Measurements from ENCODE around the gene DZIP1. TPM values are rescaled to one million over a fixed set of nuclear protein-coding genes. Genes with fewer than 3 reads are reported as not detected.
A peak's percentile ranks its signal among the peaks of the same experiment; 100 is the strongest.

Gene DZIP1
- total and polyA plus RNA-seq, 2 of the 8 experiments (the other 6 are each of a cell fraction or from before 2014, with no cell fraction given): 7.6 to 24.6 TPM

DNA sequence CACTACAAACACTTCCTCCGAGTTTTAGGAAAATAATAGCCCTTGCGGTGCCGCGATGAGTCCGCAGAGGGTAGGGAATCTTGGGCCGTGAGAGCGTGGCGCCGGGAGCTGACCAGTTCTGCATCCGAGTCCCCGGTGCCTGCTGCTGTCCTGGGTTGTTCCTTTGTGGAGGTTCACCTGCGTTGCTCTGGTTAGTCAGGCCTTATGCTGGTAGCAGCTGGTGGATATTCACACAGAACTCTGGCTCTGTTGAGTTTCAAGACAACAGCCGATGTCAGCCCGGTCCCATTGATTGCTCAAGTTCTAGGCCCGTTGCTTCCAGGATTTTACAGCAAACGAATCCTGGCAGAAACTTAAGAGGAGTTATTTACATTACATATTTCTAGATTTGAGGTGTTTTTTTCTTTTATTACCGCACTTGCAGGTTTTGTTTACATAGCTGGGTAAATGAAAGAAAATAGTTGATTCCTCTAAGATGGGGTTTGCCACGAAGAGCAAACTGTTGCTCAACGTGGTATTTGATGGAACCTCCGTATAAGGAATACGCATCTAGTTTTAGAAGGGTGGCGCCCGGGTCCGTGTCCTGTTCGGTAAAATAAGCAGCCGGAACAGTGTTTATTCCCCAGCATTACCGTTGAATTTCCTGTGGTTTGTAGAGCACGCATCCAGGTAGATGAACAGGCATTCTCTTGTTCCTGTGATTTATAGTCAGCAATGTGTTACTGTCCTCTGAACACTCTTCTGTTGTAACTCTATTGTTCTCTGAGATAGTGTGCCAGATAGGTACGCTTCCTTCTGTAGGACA is 90.7 kb downstream of the DZIP1 start:
- no peak overlapping the region for H2AK5ac ChIP-seq (ENCODE audit: low read depth, low read length)
- no peak overlapping the region for H4K8ac ChIP-seq (ENCODE audit: extremely low read depth, insufficient read depth, low read length)
- ChIA-PET CTCF (ENCODE audit: partially characterized antibody) (interaction anchor here (0.6 to 1.9 kb wide), 12 partner anchors 10 to 280 kb away, joined by 3 to 9 read pairs (median 4); no protein-coding TSS in a partner anchor), POLR2A (ENCODE audit: partially characterized antibody) (interaction anchor here (1.1 to 1.4 kb wide), 2 partner anchors 10 to 19 kb away, joined by 3 to 6 read pairs; no protein-coding TSS in a partner anchor)
- no peak overlapping the region for H4K91ac ChIP-seq (replicated peaks; ENCODE audit: insufficient read length, low read length)
- peaks cover 0 to 3% (median 1%) of the 10 kb centered on the region in 4 experiments; a peak in 5 of 7 replicates for H3K27me3 ChIP-seq (replicated peaks in 1 of 4; ENCODE audit: control insufficient read depth in 3 of 4, extremely low read depth in 1 of 4, insufficient read depth in 3 of 4, low read length in 3 of 4)
- no peak overlapping the region for H3K14ac ChIP-seq (ENCODE audit: insufficient read length)
- no peak overlapping the region for H2BK5ac ChIP-seq (ENCODE audit: low read depth, low read length)
- no peak overlapping the region for H2BK20ac ChIP-seq (ENCODE audit: low read length)
- H3K4me1 ChIP-seq (replicated peaks in 1 of 4; ENCODE audit: control insufficient read depth in 3 of 4, insufficient read depth in 4 of 4, low read length in 3 of 4): peaks cover 2 to 8% (median 3%) of the 10 kb centered on the region in 4 experiments; a peak in 5 of 7 replicates
- H2AFZ ChIP-seq (ENCODE audit: low read length): peak overlapping the region; percentile 43
- FAIRE-seq (no peak), DNase-seq (ENCODE audit: low read depth in 1 of 2, low spot score in 2 of 2) (peak in 1 of 2 experiments; percentile 56)
- no peaks in the 10 kb centered on the region for H4K20me1 ChIP-seq (replicated peaks in 1 of 2; ENCODE audit: control insufficient read depth in 1 of 2, insufficient read depth in 2 of 2, low read length in 2 of 2)
- H3K56ac ChIP-seq (replicated peaks; ENCODE audit: insufficient read length, low read depth, low read length): no peak overlapping the region
- H3K23ac ChIP-seq (ENCODE audit: insufficient read length): no peak overlapping the region
- H3K18ac ChIP-seq (ENCODE audit: extremely low read depth, low read length): peak overlapping the region; percentile 40; the same call in 1 of the 2 replicates
- peaks cover 0 to 9% of the 10 kb centered on the region in 2 experiments; a peak in 1 of 4 replicates for H3K79me2 ChIP-seq (ENCODE audit: control insufficient read depth in 1 of 2, insufficient read depth in 2 of 2, low read length in 2 of 2)
- no peak overlapping the region for H2BK15ac ChIP-seq (ENCODE audit: low read length)
- H3K79me1 ChIP-seq (ENCODE audit: low read depth, low read length): no peaks in the 10 kb centered on the region; the same call in 1 of the 2 replicates
- no peak overlapping the region for H3K4ac ChIP-seq (replicated peaks; ENCODE audit: insufficient read length, low read depth, low read length)
- WGBS, 2 experiments (ENCODE audit: extremely low coverage in 1 of 2, insufficient coverage in 1 of 2, insufficient read length in 1 of 2, insufficient replicate concordance in 2 of 2, low coverage in 1 of 2, low lambda C conversion rate in 2 of 2, missing lambda C conversion rate in 1 of 2): 30% methylated on average over 29 of the region's 29 CpGs; no CpG with 5 or more reads in 1 of the 2 experiments
- peak overlapping the region; percentile 91 to 97 for H3K4me2 ChIP-seq (ENCODE audit: insufficient read depth in 1 of 2, low read depth in 2 of 2, low read length in 2 of 2)
- H3K9me3 ChIP-seq (ENCODE audit: insufficient read depth in 2 of 2, low read depth in 1 of 2, low read length in 1 of 2): no peaks in the 10 kb centered on the region
- H3K27ac ChIP-seq (ENCODE audit: low read depth, low read length): no peak overlapping the region
- H3K9ac ChIP-seq (replicated peaks in 1 of 4; ENCODE audit: extremely low read depth in 1 of 4, low read depth in 3 of 4, low read length in 3 of 4): peak overlapping the region in 2 of 4 experiments; percentile 58 to 76; a peak in 2 of 7 replicates
- peaks cover 10% of the 10 kb centered on the region for H3K23me2 ChIP-seq (ENCODE audit: low read depth, low read length)
- peak overlapping the region; percentile 61 to 96 (median 77) for H3K4me3 ChIP-seq (ENCODE audit: extremely low read depth in 1 of 4, insufficient read depth in 2 of 4, low read depth in 3 of 4, low read length in 4 of 4)
- no peak overlapping the region; the same call in 1 of the 2 replicates for H2BK12ac ChIP-seq (ENCODE audit: low read depth, low read length)
- H2BK120ac ChIP-seq (replicated peaks; ENCODE audit: low read depth, low read length): no peak overlapping the region
- no peaks in the 10 kb centered on the region for H3K36me3 ChIP-seq (ENCODE audit: control insufficient read depth in 2 of 4, insufficient read depth in 4 of 4, low read length in 3 of 4)
- no peak overlapping the region for H4K5ac ChIP-seq (ENCODE audit: insufficient read length, low read depth, low read length)
- TF ChIP-seq POLR2AphosphoS5 (IDR thresholded peaks at IDR 0.05; ENCODE audit: low read depth, low read length) (peak; percentile 42; the same call in 1 of the 2 replicates), GTF2F1 (IDR thresholded peaks at IDR 0.05; ENCODE audit: borderline replicate concordance, low read depth, low read length) (no peak), RBBP5 (IDR thresholded peaks at IDR 0.05; ENCODE audit: borderline replicate concordance, low read depth, low read length) (0 out of 2 replicates have a peak, but pooled peaks have one; percentile 8), MAX (IDR thresholded peaks at IDR 0.05) (0 out of 2 replicates have a peak, but pooled peaks have one; percentile 19), HDAC6 (IDR thresholded peaks at IDR 0.05; ENCODE audit: low read depth, low read length) (no peak), SUZ12 (IDR thresholded peaks at IDR 0.05; ENCODE audit: low read length) (no peak), CEBPB (IDR thresholded peaks at IDR 0.05; ENCODE audit: low read depth, low read length) (peak; percentile 21; the same call in 1 of the 2 replicates), CTCF (IDR thresholded peaks at IDR 0.05; ENCODE audit: control extremely low read depth in 1 of 3, insufficient read depth in 1 of 3, low read depth in 1 of 3, low read length in 3 of 3) (peak in 1 of 3 experiments; percentile 13; a peak in 1 of 4 replicates)

Measured in H1 (cell line).